ENCODE measurements around the gene CBFA2T3.

GRCh38 chr16:88938777-88939244 lies 38.2 kb downstream of the CBFA2T3 start:
- TF ChIP-seq POLR2AphosphoS5 (IDR thresholded peaks at IDR 0.05) (no peak), CTCF (IDR thresholded peaks at IDR 0.05) (no peak)
